Measurements from ENCODE around the gene RCN1.

RCN1 gene

GRCh38 chr11:32148895-32149294, 58.0 kb downstream of the RCN1 start:
- in situ Hi-C loops (cut with HindIII; ENCODE audit: low sequenced_read_pairs) = no loop called here

GRCh38 chr11:32149748-32150147, 58.9 kb downstream of the RCN1 start:
- in situ Hi-C loops (cut with HindIII; ENCODE audit: low sequenced_read_pairs) = loop anchor here (25.0 kb wide), 1 partner anchor 87 kb away; no protein-coding TSS in a partner anchor

GRCh38 chr11:32151027-32151426, 60.2 kb downstream of the RCN1 start:
- in situ Hi-C loops (cut with HindIII; ENCODE audit: low sequenced_read_pairs) = loop anchor here (25.0 kb wide), 1 partner anchor 89 kb away; no protein-coding TSS in a partner anchor

GRCh38 chr11:32152216-32152615, 61.3 kb downstream of the RCN1 start:
- in situ Hi-C loops (cut with HindIII; ENCODE audit: low sequenced_read_pairs) = loop anchor here (25.0 kb wide), 1 partner anchor 90 kb away; no protein-coding TSS in a partner anchor

- in situ Hi-C loops (cut with HindIII; ENCODE audit: low sequenced_read_pairs) = loop anchor here (25.0 kb wide), 1 partner anchor 91 kb away; no protein-coding TSS in a partner anchor
These were observed 61.9 kb downstream of the RCN1 start for GRCh38 chr11:32152821-32153220.

GRCh38 chr11:32153747-32154146, 62.9 kb downstream of the RCN1 start:
- in situ Hi-C loops (cut with HindIII; ENCODE audit: low sequenced_read_pairs) = loop anchor here (25.0 kb wide), 1 partner anchor 91 kb away; no protein-coding TSS in a partner anchor

GRCh38 chr11:32154275-32154674, 63.4 kb downstream of the RCN1 start:
- in situ Hi-C loops (cut with HindIII; ENCODE audit: low sequenced_read_pairs) = loop anchor here (25.0 kb wide), 1 partner anchor 92 kb away; no protein-coding TSS in a partner anchor
